KOPT-K1 (cell line): ENCODE data around the gene PTPRH.

Experiments used
- H3K27ac ChIP-seq: fragments of 200-600 bp; sonication (generic); 2 replicates; pipeline ENCODE4 v1.5.1; 2016; ENCODE audit warnings: antibody characterized with exemption, mild to moderate bottlenecking, low read depth, low read length; ENCODE audit not compliant: poor library complexity, severe bottlenecking
- H3K36me3 ChIP-seq: fragments of 200-600 bp; sonication (generic); 2 replicates; pipeline ENCODE4 v1.5.1; 2017; ENCODE audit warnings: antibody characterized with exemption, mild to moderate bottlenecking, low read length, moderate library complexity; ENCODE audit not compliant: insufficient read depth
- H3K9me3 ChIP-seq: fragments of 200-600 bp; sonication (generic); 2 replicates; pipeline ENCODE4 v1.5.1; 2017; ENCODE audit warnings: antibody characterized with exemption, low read length, mild to moderate bottlenecking; ENCODE audit not compliant: insufficient read depth, poor library complexity, severe bottlenecking

PTPRH gene

DNA sequence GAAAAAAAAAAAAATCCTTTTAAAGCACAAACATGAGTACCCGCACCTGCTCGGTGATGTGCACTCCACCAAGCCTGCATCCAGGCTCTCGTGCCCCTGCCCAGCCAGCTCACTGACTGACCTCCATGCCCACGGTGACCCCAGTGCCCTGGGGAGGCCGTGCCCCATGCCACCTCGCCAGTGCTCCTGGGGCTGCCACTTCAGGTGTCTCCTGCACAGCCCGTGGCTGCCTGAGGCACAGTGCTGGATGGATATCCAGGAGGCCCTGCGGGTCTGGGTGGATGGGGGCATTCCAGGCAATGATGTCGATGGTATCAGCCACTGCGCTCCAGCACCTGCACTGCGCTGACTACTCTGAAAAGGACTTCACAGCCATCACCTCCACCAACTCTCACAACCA is 40.5 kb upstream of the PTPRH start:
- H3K36me3 ChIP-seq: peaks cover 85% of the 10 kb centered on the region
- H3K27ac ChIP-seq: no peak overlapping the region
- no peaks in the 10 kb centered on the region for H3K9me3 ChIP-seq

GRCh38 chr19:55248704-55249103 is 39.4 kb upstream of the PTPRH start:
- Histone ChIP-seq H3K36me3 (peaks cover 96% of the 10 kb centered on the region), H3K27ac (no peak overlapping the region), H3K9me3 (no peaks in the 10 kb centered on the region)

DNA sequence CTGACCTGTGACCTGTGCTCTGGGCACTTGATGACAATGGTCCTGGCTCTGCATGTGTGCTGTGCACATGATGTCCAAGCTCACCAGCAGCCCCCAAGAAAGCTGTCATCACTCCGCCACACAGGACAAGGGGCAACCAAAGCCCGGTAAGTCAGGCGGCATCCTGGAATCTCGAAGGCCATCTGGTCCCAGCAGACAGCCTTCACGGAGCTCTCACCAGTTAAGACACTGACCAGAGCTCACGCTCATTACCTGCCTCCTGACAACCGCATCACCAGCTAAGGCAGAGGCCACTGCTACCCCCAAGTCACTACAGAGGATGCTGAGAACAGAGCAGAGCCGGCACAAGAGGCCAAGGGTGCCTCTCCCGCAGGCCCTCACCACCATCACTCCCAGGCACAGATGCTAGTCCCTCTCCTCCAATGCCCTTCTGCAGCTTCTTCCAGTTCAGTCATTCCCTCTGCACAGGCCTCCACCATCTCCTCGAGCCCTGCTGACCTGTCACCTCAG is 38.9 kb upstream of the PTPRH start:
- Histone ChIP-seq H3K9me3 (no peaks in the 10 kb centered on the region), H3K27ac (no peak overlapping the region), H3K36me3 (peaks cover 99% of the 10 kb centered on the region)

GRCh38 chr19:55247621-55248099 is 38.4 kb upstream of the PTPRH start:
- H3K27ac ChIP-seq: no peak overlapping the region

GRCh38 chr19:55246462-55247451 is 37.5 kb upstream of the PTPRH start:
- Histone ChIP-seq H3K27ac (no peak overlapping the region), H3K36me3 (peaks cover 100% of the 10 kb centered on the region), H3K9me3 (no peaks in the 10 kb centered on the region)

More at GRCh38 chr19:55247621-55248099, 38.4 kb upstream of the PTPRH start:
- peaks cover 99% of the 10 kb centered on the region for H3K36me3 ChIP-seq
- no peaks in the 10 kb centered on the region for H3K9me3 ChIP-seq

DNA sequence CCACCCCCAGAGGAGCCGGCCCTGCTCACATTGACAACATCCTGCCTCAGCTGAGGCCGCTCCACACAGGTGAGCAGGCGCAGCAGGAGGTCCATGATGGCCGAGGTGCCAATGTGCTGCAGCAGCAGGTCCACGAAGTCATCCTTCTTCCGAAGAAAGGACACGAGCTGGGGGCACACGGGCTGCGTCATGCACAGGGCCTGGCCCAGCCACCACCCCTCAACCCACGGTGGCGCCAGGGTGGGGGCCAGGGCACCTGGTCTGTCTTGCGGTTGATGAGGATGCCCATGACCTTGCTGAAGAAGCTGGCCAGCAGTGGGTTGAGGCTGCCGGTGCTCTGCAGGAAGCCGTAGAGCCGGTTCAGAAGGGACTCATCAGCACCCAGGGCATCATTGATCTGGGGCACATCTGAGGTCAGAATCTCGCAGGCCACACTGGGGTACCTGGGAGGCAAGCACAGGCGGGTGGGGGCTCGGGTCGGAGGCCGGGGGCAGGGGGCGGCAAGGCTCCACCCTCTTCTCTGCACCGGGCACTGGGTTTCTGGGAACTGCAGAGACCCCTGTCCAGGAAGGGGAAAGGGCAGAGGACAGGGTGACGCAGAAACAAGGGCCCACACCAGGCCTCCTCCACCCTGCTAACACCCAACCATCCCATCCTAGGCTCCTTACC is 36.1 kb upstream of the PTPRH start:
- H3K27ac ChIP-seq: no peak overlapping the region
- no peaks in the 10 kb centered on the region for H3K9me3 ChIP-seq
- H3K36me3 ChIP-seq: peaks cover 100% of the 10 kb centered on the region

DNA sequence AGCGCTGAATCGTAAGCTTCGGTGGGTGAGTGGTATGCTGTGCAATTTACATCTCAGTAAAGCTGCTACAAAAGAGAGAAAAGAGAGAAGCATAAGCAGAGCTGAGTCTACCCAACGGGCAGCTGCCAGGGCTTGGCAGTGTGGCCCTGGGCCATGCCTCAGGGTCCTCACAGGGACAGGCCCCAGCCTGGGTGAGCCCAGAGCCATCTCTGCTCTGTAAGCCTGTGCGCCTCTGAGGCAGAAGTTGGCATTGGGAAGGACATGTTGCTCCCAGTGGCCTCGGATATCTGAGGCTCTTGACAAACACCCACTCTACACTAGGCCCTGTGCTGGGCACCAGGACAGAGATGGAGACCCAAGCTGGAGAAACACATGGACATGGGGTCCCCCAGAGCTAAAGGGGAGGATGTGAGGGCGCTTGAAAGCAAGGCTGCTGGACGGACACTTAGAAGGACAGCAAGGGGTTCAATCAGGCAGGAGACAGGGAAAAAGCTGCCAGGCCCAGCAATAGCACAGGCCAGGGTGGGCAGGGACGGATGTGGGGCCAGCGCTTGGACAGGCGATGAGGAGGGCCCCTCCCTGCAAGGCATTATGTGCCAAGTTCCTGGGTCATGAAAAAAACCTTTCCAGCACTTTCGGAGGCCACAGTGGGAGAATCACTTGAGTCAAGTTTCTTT is 34.8 kb upstream of the PTPRH start:
- Histone ChIP-seq H3K9me3 (no peaks in the 10 kb centered on the region), H3K27ac (no peak overlapping the region), H3K36me3 (peaks cover 100% of the 10 kb centered on the region)

DNA sequence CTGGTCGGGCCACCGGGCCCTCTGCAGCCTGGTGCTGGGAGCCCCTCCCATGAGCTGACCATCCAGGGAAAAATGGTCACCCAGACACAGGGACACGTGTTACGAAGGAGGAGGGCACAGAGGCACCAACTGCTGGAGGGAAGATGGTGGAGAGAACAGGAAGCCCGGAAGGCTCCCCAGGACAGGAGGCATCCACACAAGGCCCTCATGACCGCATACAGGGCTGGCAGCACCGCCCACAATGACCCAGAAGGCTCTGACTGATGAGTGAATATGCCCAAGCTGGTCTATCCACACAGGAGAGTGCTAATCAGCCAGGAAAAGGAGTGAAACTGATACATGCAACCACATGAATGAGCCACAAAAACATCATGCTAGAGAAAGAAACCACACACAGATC is 33.2 kb upstream of the PTPRH start:
- H3K36me3 ChIP-seq: peaks cover 100% of the 10 kb centered on the region
- H3K27ac ChIP-seq: no peak overlapping the region
- no peaks in the 10 kb centered on the region for H3K9me3 ChIP-seq

- no peaks in the 10 kb centered on the region for H3K9me3 ChIP-seq
- H3K27ac ChIP-seq: no peak overlapping the region
- H3K36me3 ChIP-seq: peaks cover 100% of the 10 kb centered on the region
These were observed 32.7 kb upstream of the PTPRH start for GRCh38 chr19:55241935-55242464.

GRCh38 chr19:55241143-55241934 is 32.0 kb upstream of the PTPRH start:
- no peak overlapping the region for H3K27ac ChIP-seq
- H3K9me3 ChIP-seq: no peaks in the 10 kb centered on the region
- peaks cover 100% of the 10 kb centered on the region for H3K36me3 ChIP-seq

GRCh38 chr19:55240713-55241020 is 31.4 kb upstream of the PTPRH start:
- H3K36me3 ChIP-seq: peaks cover 100% of the 10 kb centered on the region
- H3K9me3 ChIP-seq: no peaks in the 10 kb centered on the region
- no peak overlapping the region for H3K27ac ChIP-seq

DNA sequence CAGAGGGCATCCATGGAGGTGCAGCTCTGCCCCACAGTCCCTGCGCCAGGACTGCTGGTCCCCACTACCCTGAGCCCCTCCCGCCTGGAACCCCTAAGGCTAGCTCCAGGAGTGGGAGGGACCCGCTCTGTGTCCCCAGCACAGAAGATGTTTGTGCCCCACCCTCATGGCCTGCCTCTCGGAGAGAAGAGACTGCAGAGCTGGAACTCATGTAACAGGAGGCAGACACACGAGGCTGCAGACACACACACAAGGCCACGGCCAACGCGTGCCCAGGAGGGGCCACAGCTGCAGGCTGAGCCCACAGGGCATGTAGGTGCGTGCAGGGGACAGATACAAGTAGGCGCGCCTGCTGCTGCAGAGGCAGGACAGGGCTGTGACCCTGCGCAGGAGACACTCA is 29.7 kb upstream of the PTPRH start:
- Histone ChIP-seq H3K9me3 (no peaks in the 10 kb centered on the region), H3K36me3 (peaks cover 100% of the 10 kb centered on the region), H3K27ac (no peak overlapping the region)

- Histone ChIP-seq H3K27ac (no peak overlapping the region), H3K36me3 (peaks cover 100% of the 10 kb centered on the region), H3K9me3 (no peaks in the 10 kb centered on the region)
These were observed 28.7 kb upstream of the PTPRH start for GRCh38 chr19:55238030-55238429.

DNA sequence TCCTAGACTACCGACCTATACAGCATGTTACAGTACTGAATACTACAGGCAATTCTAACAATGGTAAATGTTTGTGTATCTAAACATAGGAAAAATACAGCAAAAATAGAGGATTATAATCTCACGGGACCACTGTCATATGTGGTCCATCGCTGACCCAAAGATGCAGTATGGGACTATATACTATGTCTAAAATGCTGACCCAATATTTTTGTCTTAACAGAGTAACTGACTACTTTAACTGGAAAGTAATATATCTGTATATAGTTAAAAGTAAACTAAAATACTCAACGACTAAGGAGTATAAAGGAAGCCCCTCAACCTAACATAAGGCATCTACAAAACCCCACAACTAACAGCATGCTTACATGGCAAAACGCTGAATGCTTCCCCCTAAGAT is 23.7 kb upstream of the PTPRH start:
- Histone ChIP-seq H3K36me3 (peaks cover 99% of the 10 kb centered on the region), H3K9me3 (no peaks in the 10 kb centered on the region), H3K27ac (no peak overlapping the region)
